Stimulated activated CD4-positive, alpha-beta T cell treated with anti-CD3 and anti-CD28 coated beads, Interleukin-4, amount 100 ng/mL, for 24 hours (primary cell): ENCODE measurements around the gene LCA5.
"Not testable (repeated sequence)": the region's sequence is repeated elsewhere in the genome, so short reads cannot be mapped to it uniquely, and the experiment has no call there.

Source experiments
- DNase-seq: peaks from one replicate; pipeline ENCODE4 v3.0.0-alpha.2; 2020

LCA5 gene

GRCh38 chr6:79536954-79537747, at the start of gene LCA5:
Gene LCA5 (minus strand): TSS chr6:79537430. CDS start chr6:79518894, 18,536 bp downstream.
- DNase-seq = peak; percentile 82

GRCh38 chr6:79586548-79586947, 49.3 kb upstream of the LCA5 start:
- no peak for DNase-seq

- DNase-seq = no peak
Measured at GRCh38 chr6:79584332-79584731, 47.1 kb upstream of the LCA5 start.

DNA sequence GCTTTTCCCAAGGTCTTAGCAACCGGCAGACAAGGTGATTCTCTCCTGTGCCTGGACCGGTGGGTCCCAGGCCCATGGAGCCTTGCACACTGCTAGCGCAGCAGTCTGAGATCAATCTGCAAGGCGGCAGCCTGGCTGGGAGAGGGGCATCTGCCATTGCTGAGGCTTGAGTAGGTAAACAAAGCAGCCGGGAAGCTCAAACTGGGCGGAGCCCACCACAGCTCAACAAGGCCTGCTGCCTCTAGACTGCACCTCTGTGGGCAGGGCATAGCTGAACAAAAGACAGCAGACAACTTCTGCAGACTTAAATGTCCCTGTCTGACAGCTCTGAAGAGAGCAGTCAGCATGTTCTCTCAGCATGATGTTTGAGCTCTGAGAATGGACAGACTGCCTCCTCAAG, 40.7 kb upstream of the LCA5 start:
- not testable (repeated sequence) for DNase-seq

- no peak for DNase-seq
Measured at GRCh38 chr6:79574630-79575225, 37.5 kb upstream of the LCA5 start.

- DNase-seq = no peak
Measured at GRCh38 chr6:79574174-79574573, 36.9 kb upstream of the LCA5 start.

GRCh38 chr6:79571030-79571367, 33.8 kb upstream of the LCA5 start:
- no peak for DNase-seq

DNA sequence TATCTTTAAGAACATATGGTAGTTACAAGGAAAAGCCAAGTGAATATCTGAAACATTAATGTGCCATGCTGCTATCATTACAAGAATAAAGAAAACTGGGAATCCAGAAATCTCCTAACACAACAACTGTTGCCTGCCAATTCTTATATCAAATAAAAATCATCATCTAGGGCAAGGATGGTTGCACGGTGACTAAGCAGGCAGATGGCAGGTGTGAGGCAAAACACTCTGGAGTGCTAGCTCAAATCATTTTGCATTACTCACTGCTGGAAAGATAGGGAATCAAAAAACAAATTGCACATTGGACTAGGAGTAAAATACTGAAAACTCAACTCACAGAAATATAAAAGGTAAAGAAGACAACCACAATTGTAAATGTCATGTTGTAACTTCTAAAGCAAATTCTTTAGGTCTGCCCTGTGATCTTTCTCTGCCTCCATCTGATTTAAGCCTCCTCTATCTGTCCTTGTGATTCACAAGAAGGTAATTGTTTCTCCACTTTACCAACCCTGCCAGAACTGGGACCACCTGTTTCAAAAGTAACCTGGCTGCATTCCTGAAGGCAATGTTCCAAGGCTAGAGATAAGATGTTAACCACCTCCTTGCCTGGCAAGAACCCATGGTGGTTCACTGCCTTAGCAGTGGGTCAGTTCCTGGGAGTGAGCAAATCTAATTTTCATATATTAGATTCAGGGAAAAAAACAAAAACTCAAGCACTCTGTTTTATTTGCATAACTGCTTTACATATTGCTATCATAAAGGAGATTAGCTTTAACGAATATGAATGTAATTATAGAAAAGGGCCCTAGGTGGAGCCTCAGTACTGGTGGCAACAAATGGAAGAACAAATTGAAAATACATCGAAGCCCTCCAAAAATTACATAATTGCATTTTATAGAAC, 33.1 kb upstream of the LCA5 start:
- no peak for DNase-seq

DNA sequence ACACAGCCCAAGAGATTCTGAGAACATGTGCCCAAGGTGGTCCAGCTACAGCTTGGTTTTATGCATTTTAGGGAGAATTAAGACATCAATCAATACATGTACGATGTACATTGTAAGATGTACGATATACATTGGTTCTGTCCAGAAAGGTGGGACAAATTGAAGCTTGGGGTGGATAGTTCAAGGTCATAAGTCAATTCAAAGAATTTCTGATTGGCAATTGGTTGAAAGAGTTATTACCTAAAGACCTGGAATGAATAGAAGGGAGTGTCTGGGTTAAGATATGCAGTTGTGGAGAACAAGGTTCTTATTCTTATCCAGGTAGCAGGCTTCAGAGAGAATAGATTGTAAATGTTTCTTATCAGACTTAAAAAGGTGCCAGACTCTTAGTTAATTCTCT, 31.8 kb upstream of the LCA5 start:
- no peak for DNase-seq

DNA sequence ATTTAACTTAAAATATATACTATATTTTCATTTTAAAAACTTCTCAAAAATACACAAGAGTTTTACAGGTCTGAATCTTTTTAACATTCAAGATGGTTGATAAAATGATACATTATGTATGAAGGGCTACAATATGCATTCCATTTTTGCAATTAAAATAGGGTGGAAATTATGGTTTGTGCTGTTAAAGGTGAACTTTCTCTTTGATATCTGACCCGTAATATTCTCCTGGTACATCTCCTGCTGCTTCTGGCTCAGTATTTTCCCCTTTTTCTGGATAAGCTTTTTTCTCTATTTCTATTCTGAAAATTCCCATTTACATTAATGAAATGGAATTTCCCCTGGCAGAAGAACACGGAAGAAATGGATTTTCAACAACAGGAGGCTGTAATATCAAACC, 27.4 kb upstream of the LCA5 start:
- DNase-seq = no peak

GRCh38 chr6:79559706-79560105, 22.5 kb upstream of the LCA5 start:
- no peak for DNase-seq

DNA sequence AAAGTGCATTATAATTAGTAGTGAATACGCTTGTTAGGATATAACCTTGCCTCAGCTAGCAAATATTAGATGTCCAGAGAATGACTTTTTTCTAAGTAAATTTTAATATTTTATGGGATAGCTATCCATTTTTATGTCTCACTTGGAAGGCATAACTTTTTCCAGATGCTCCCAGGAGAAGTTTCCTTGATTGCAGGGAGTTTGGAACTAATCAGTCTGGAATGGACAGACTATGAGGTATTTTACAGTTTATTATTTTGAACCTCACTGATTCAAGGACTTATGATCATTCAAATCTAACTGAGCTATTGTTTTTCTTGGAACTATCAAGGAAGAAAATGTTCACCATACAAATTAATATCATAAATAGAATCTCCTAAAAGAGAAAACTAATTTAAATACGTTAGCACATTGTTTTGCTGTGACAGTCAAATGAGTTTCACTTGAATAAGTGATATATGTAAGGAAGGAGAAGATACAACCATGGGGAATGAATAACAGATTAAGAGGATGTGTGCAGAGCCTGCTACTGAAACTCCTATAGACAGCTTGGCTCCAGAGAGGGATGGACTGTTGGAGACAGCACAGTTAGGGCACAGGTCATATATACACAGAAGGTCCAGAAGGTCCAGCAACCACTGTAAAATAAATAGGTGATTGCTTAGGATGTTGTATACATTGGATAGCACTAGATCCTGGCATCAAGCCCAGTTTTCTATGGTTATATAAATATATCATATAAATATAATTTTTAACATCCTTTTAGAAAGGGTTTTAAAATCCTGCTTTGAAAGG, 20.6 kb upstream of the LCA5 start:
- DNase-seq = no peak

GRCh38 chr6:79554305-79554704, 17.1 kb upstream of the LCA5 start:
- no peak for DNase-seq

GRCh38 chr6:79551401-79551800, 14.2 kb upstream of the LCA5 start:
- no peak for DNase-seq

GRCh38 chr6:79548304-79548703, 11.1 kb upstream of the LCA5 start:
- no peak for DNase-seq

- no peak for DNase-seq
Measured at GRCh38 chr6:79546186-79546585, 9.0 kb upstream of the LCA5 start.

- DNase-seq = no peak
Measured at GRCh38 chr6:79544939-79545450, 7.8 kb upstream of the LCA5 start.

DNA sequence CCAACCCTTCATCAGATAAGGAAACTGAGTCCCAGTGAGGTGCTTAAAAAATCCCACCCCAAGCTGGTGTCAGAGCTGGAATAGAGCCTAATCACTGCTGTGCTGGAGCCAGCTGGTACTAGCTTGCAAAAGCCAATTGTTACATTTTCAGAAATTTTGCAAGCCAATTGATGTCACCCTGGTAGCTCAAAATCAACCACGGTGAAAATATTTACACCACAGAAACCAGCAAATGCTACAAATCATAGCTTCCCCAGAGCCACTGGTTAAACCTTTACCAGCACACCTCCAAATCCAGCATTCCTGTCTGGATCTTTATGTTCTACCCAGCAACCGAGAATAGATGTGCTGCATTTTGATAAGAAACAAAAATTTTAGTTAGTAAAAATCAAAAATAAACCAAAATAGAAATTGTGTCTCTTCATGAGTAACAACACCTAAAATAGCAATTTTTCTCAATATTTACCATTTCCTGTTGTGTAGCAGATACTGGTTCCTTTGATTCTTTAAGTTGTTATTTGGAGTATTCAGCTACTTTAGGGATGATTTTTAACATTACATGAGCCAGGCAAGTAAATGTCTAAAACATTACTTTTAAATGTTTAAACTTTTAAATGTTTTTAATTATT, 7.2 kb upstream of the LCA5 start:
- no peak for DNase-seq

DNA sequence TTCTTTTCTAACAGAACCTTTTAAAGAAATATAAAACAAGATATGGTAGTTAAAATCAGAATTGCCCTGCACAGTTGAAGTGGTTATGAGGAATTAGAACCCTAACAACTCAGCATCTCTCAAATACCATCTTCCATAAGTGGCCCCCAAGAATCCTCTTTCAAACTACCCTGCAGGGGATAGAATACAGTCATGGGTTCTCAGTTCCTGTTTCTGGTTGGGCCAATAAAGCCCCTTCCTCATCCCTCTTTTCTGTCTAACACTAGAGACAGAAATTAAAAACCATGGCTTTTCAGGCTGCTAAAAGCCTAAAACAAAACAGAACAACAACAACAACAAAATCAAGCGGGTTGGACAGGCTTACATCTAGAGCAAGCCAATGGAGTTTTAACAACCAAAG, 6.7 kb upstream of the LCA5 start:
- no peak for DNase-seq

- no peak for DNase-seq
Measured at GRCh38 chr6:79543411-79543810, 6.2 kb upstream of the LCA5 start.

- no peak for DNase-seq
Measured at GRCh38 chr6:79538106-79538971, 1.1 kb upstream of the LCA5 start.
